ENCODE data around the gene ARVCF. TPM values are rescaled to one million over a fixed set of nuclear protein-coding genes. Genes with fewer than 3 reads are reported as not detected.

Gene ARVCF
- total and polyA plus RNA-seq, 9 of the 15 experiments (the other 6 are each of a cell fraction or from before 2014, with no cell fraction given): 0.03 to 97.4 (median 15.6) TPM

DNA sequence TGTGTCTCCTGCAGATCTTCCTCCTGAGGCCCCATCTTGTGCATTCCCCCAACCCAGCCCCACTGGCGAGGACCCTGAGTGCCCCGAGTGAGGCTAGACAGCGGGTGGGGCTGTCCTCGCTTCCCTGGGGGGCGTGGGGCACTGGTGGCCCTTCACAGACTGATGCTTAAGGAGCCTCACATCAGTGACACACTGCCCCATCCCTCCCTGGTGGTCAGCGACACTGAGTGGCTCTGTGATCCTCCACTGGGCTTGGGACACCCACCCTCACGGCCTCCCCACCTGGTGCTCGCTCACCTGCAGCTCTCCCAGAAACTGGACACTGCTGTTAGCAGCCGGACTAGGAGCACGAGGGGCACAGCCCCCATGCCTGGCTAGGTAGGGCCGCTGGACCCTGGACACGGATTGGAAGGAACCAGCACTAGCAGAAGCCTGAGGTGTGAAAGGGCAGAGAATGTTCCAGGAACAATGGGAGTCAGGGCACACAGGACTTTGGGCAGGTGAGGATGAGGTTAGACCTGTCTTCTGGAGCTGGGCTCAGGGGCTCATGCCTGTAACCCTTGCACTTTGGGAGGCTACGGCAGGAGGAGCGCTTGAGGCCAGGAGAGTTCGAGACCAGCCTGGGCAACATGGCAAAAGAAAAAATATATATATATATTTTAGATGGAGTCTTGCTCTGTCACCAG, 51.8 kb downstream of the ARVCF start (continued):
- TF ChIP-seq, protein P1, sequence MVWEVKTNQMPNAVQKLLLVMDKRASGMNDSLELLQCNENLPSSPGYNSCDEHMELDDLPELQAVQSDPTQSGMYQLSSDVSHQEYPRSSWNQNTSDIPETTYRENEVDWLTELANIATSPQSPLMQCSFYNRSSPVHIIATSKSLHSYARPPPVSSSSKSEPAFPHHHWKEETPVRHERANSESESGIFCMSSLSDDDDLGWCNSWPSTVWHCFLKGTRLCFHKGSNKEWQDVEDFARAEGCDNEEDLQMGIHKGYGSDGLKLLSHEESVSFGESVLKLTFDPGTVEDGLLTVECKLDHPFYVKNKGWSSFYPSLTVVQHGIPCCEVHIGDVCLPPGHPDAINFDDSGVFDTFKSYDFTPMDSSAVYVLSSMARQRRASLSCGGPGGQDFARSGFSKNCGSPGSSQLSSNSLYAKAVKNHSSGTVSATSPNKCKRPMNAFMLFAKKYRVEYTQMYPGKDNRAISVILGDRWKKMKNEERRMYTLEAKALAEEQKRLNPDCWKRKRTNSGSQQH (CRISPR knock-in tag; IDR thresholded peaks at IDR 0.05): no peak
- TF ChIP-seq NFXL1 (CRISPR knock-in tag; IDR thresholded peaks at IDR 0.05) (no peak), MXI1 (IDR thresholded peaks at IDR 0.05; ENCODE audit: low read depth, low read length) (no peak), EP400 (IDR thresholded peaks at IDR 0.05) (no peak), ZNF24 (IDR thresholded peaks at IDR 0.05) (no peak), BCOR (IDR thresholded peaks at IDR 0.05) (no peak), SIN3A (IDR thresholded peaks at IDR 0.05; ENCODE audit: borderline replicate concordance in 2 of 2, control insufficient read depth in 1 of 2, low read depth in 2 of 2, low read length in 2 of 2) (no peak), ZNF224 (CRISPR knock-in tag; IDR thresholded peaks at IDR 0.05) (no peak)
- TF ChIP-seq, protein P2, sequence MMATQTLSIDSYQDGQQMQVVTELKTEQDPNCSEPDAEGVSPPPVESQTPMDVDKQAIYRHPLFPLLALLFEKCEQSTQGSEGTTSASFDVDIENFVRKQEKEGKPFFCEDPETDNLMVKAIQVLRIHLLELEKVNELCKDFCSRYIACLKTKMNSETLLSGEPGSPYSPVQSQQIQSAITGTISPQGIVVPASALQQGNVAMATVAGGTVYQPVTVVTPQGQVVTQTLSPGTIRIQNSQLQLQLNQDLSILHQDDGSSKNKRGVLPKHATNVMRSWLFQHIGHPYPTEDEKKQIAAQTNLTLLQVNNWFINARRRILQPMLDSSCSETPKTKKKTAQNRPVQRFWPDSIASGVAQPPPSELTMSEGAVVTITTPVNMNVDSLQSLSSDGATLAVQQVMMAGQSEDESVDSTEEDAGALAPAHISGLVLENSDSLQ (IDR thresholded peaks at IDR 0.05): no peak
- TF ChIP-seq, protein P3, sequence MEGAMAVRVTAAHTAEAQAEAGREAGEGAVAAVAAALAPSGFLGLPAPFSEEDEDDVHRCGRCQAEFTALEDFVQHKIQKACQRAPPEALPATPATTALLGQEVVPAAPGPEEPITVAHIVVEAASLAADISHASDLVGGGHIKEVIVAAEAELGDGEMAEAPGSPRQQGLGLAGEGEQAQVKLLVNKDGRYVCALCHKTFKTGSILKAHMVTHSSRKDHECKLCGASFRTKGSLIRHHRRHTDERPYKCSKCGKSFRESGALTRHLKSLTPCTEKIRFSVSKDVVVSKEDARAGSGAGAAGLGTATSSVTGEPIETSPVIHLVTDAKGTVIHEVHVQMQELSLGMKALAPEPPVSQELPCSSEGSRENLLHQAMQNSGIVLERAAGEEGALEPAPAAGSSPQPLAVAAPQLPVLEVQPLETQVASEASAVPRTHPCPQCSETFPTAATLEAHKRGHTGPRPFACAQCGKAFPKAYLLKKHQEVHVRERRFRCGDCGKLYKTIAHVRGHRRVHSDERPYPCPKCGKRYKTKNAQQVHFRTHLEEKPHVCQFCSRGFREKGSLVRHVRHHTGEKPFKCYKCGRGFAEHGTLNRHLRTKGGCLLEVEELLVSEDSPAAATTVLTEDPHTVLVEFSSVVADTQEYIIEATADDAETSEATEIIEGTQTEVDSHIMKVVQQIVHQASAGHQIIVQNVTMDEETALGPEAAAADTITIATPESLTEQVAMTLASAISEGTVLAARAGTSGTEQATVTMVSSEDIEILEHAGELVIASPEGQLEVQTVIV (CRISPR knock-in tag; IDR thresholded peaks at IDR 0.05; ENCODE audit: borderline replicate concordance): no peak
- TF ChIP-seq, protein P4, sequence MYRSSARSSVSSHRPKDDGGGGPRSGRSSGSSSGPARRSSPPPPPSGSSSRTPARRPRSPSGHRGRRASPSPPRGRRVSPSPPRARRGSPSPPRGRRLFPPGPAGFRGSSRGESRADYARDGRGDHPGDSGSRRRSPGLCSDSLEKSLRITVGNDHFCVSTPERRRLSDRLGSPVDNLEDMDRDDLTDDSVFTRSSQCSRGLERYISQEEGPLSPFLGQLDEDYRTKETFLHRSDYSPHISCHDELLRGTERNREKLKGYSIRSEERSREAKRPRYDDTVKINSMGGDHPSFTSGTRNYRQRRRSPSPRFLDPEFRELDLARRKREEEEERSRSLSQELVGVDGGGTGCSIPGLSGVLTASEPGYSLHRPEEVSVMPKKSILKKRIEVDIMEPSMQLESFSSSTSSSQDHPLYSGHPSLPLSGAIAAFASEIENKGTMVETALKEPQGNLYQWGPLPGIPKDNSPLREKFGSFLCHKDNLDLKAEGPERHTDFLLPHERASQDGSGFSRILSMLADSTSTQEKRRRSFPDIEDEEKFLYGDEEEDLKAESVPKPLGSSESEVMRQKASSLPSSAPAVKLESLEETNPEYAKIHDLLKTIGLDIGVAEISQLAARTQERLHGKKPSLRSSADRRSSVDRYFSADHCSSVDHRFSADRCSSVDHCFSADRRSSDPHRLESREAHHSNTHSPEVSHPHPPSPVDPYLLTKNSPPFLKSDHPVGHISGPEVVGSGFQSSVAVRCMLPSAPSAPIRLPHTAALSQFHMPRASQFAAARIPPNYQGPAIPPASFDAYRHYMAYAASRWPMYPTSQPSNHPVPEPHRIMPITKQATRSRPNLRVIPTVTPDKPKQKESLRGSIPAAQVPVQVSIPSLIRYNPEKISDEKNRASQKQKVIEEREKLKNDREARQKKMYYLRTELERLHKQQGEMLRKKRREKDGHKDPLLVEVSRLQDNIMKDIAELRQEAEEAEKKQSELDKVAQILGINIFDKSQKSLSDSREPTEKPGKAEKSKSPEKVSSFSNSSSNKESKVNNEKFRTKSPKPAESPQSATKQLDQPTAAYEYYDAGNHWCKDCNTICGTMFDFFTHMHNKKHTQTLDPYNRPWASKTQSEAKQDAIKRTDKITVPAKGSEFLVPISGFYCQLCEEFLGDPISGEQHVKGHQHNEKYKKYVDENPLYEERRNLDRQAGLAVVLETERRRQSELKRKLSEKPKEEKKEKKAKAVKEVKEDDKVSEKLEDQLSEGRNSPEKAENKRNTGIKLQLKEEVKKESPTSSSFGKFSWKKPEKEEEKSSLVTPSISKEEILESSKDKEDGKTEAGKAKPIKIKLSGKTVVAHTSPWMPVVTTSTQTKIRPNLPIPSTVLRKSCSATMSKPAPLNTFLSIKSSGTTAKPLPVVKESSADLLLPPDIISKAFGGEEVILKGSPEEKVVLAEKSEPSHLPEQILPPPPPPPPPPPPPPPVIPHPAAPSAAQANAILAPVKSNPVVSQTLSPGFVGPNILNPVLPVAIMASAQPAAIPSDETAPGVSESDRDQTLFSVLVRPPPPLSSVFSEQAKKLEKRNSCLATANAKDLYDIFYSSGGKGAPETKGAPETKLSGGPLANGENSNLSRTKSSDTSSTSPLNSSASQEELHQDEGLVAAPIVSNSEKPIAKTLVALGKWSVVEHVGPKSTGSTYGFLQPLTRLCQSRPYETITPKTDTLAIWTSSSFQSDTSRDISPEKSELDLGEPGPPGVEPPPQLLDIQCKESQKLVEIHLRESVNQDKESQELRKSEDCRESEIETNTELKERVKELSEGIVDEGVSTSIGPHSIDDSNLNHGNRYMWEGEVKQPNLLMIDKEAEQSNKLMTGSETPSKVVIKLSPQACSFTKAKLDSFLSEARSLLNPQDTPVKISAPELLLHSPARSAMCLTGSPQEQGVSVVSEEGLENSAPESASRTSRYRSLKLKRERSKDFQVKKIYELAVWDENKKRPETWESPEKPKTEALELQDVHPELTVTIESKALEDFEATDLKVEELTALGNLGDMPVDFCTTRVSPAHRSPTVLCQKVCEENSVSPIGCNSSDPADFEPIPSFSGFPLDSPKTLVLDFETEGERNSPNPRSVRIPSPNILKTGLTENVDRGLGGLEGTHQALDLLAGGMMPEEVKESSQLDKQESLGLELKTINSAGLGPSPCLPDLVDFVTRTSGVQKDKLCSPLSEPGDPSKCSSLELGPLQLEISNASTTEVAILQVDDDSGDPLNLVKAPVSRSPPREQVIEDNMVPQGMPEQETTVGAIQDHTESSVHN (IDR thresholded peaks at IDR 0.05; ENCODE audit: borderline replicate concordance in 1 of 2, low read depth in 1 of 2): no peak
- TF ChIP-seq, protein P5, sequence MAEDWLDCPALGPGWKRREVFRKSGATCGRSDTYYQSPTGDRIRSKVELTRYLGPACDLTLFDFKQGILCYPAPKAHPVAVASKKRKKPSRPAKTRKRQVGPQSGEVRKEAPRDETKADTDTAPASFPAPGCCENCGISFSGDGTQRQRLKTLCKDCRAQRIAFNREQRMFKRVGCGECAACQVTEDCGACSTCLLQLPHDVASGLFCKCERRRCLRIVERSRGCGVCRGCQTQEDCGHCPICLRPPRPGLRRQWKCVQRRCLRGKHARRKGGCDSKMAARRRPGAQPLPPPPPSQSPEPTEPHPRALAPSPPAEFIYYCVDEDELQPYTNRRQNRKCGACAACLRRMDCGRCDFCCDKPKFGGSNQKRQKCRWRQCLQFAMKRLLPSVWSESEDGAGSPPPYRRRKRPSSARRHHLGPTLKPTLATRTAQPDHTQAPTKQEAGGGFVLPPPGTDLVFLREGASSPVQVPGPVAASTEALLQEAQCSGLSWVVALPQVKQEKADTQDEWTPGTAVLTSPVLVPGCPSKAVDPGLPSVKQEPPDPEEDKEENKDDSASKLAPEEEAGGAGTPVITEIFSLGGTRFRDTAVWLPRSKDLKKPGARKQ (CRISPR knock-in tag; IDR thresholded peaks at IDR 0.05): no peak

Measured in K562 (cell line).